K562 (cell line): ENCODE results near the gene GGPS1. TPM values are rescaled to one million over a fixed set of nuclear protein-coding genes. Genes with fewer than 3 reads are reported as not detected.
A peak's percentile ranks its signal among the peaks of the same experiment; 100 is the strongest.

ENCODE experiments used
- CEBPG ChIP-seq, 3 experiments: fragments of 200-800 bp in 1 of 3; sonication (Bioruptor generic) in 1 of 3; sonication (generic) in 1 of 3; formaldehyde crosslinking in 1 of 3; IDR thresholded peaks in 2 of 3; conservative IDR thresholded peaks in 1 of 3; 2 replicates each; pipeline versions ENCODE4 v1.6.1 to v1.8.0; 2016 to 2022; ENCODE audit warnings: missing compliant biosample characterization in 2 of 3, missing genetic modification characterization in 2 of 3, mild to moderate bottlenecking in 1 of 3, missing genetic modification reagents in 1 of 3
- CTCF ChIP-seq, 3 experiments: IDR thresholded peaks in 2 of 3; conservative IDR thresholded peaks in 1 of 3; 2 replicates each; pipeline ENCODE4 v1.5.1; 2011 to 2012; ENCODE audit warnings: low read length in 3 of 3, mild to moderate bottlenecking in 3 of 3, control low read depth in 2 of 3, improper control_type of control experiment in 1 of 3, inconsistent platforms in 1 of 3, low read depth in 1 of 3, mixed read lengths in 1 of 3, moderate library complexity in 1 of 3; ENCODE audit not compliant: insufficient read depth in 2 of 3
- FOXK1 ChIP-seq: sonication (generic); formaldehyde crosslinking; IDR thresholded peaks from 2 replicates; pipeline ENCODE4 v1.8.0; 2022; ENCODE audit warnings: missing genetic modification reagents, mild to moderate bottlenecking, borderline replicate concordance
- HBP1 ChIP-seq: fragments of 450-650 bp; formaldehyde crosslinking; IDR thresholded peaks from 2 replicates; pipeline ENCODE4 v1.4.0; 2022; ENCODE audit warnings: missing genetic modification characterization
- ZBTB11 ChIP-seq, 3 experiments: fragments of 200-800 bp in 1 of 3; fragments of 250-450 bp in 1 of 3; fragments of 450-650 bp in 1 of 3; sonication (Bioruptor Pico) in 1 of 3; sonication (Bioruptor generic) in 1 of 3; formaldehyde crosslinking in 1 of 3; IDR thresholded peaks; 2 replicates each; pipeline versions ENCODE4 v1.6.1 to v1.8.0; 2016 to 2022; ENCODE audit warnings: mild to moderate bottlenecking in 2 of 3, missing genetic modification characterization in 2 of 3, missing compliant biosample characterization in 1 of 3, moderate library complexity in 1 of 3
- ZNF57 ChIP-seq: fragments of 450-650 bp; formaldehyde crosslinking; IDR thresholded peaks from 2 replicates; pipeline ENCODE4 v1.4.0; 2020; ENCODE audit warnings: mild to moderate bottlenecking, moderate library complexity
- polyA plus RNA-seq, 8 experiments: library from polyadenylated mRNA; depleted of rRNA in 4 of 8; stranded (reverse) in 5 of 8; unstranded in 3 of 8; fragments of >200 nt; fragmentation: Nextera tagmentation in 2 of 8; fragmentation: Illumina TruSeq in 1 of 8; extraction: Ambion mirVana in 2 of 8; extraction: Trizol in 1 of 8; gene quantifications; 2 replicates each; pipeline versions ENCODE4 v1.2.1 to v1.2.3, GENCODE V29; 2011 to 2014; ENCODE audit warnings: inconsistent platforms in 1 of 8, missing spikeins in 1 of 8
- total RNA-seq, 7 experiments: library from RNA; depleted of rRNA in 6 of 7; stranded (reverse); fragments of >200 nt in 6 of 7; fragmentation: Illumina TruSeq in 2 of 7; extraction: Trizol in 2 of 7; gene quantifications; 2 replicates each; pipeline versions ENCODE4 v1.2.1 to v1.2.3, GENCODE V29; 2011 to 2021; ENCODE audit warnings: low replicate concordance in 1 of 7
- TF ChIP-seq, protein P1 (sequence below): fragments of 450-650 bp; IDR thresholded peaks from one replicate; pipeline ENCODE4 v1.6.1; 2018; ENCODE audit warnings: mild to moderate bottlenecking, moderate library complexity; ENCODE audit not compliant: partially characterized antibody
- TF ChIP-seq, protein P2 (sequence below): fragments of 250-450 bp; sonication (Bioruptor Pico); IDR thresholded peaks from 2 replicates; pipeline ENCODE4 v1.4.0; 2020; ENCODE audit warnings: mild to moderate bottlenecking, moderate library complexity
- TF ChIP-seq, protein P3 (sequence below): fragments of 200-800 bp; sonication (Bioruptor generic); IDR thresholded peaks from 2 replicates; pipeline ENCODE4 v1.6.1; 2017; ENCODE audit warnings: missing genetic modification characterization, missing compliant biosample characterization

Gene GGPS1
- total and polyA plus RNA-seq, 9 of the 15 experiments (the other 6 are each of a cell fraction or from before 2014, with no cell fraction given) = 18.8 to 104 (median 56.3) TPM

GRCh38 chr1:235328271-235329138, at the start of gene GGPS1 (continued):
- TF ChIP-seq CTCF (IDR thresholded peaks at IDR 0.05 in 2 of 3, conservative IDR thresholded peaks at IDR 0.05 in 1 of 3; ENCODE audit: insufficient read depth in 2 of 3, low read depth in 1 of 3, low read length in 3 of 3) = 0 out of 6 replicates have a peak, but pooled peaks of 2 of the 3 experiments have one; percentile 0 to 44
- TF ChIP-seq HBP1 (CRISPR knock-in tag) = peak; percentile 47; the same call in 1 of the 2 replicates
- TF ChIP-seq CEBPG (CRISPR knock-in tag; IDR thresholded peaks at IDR 0.05) = no peak; the same call in 1 of the 2 replicates
- 0 out of 4 replicates have a peak, but pooled peaks of 1 of the 2 experiments have one; percentile 26 for TF ChIP-seq CEBPG (tag; conservative IDR thresholded peaks at IDR 0.05 in 1 of 2, IDR thresholded peaks at IDR 0.05 in 1 of 2)
- TF ChIP-seq FOXK1 (CRISPR knock-in tag) = no peak
- TF ChIP-seq, protein P1, sequence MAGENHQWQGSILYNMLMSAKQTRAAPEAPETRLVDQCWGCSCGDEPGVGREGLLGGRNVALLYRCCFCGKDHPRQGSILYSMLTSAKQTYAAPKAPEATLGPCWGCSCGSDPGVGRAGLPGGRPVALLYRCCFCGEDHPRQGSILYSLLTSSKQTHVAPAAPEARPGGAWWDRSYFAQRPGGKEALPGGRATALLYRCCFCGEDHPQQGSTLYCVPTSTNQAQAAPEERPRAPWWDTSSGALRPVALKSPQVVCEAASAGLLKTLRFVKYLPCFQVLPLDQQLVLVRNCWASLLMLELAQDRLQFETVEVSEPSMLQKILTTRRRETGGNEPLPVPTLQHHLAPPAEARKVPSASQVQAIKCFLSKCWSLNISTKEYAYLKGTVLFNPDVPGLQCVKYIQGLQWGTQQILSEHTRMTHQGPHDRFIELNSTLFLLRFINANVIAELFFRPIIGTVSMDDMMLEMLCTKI = no peak
- TF ChIP-seq ZNF57 = peak; percentile 39; the same call in 1 of the 2 replicates
- TF ChIP-seq, protein P2, sequence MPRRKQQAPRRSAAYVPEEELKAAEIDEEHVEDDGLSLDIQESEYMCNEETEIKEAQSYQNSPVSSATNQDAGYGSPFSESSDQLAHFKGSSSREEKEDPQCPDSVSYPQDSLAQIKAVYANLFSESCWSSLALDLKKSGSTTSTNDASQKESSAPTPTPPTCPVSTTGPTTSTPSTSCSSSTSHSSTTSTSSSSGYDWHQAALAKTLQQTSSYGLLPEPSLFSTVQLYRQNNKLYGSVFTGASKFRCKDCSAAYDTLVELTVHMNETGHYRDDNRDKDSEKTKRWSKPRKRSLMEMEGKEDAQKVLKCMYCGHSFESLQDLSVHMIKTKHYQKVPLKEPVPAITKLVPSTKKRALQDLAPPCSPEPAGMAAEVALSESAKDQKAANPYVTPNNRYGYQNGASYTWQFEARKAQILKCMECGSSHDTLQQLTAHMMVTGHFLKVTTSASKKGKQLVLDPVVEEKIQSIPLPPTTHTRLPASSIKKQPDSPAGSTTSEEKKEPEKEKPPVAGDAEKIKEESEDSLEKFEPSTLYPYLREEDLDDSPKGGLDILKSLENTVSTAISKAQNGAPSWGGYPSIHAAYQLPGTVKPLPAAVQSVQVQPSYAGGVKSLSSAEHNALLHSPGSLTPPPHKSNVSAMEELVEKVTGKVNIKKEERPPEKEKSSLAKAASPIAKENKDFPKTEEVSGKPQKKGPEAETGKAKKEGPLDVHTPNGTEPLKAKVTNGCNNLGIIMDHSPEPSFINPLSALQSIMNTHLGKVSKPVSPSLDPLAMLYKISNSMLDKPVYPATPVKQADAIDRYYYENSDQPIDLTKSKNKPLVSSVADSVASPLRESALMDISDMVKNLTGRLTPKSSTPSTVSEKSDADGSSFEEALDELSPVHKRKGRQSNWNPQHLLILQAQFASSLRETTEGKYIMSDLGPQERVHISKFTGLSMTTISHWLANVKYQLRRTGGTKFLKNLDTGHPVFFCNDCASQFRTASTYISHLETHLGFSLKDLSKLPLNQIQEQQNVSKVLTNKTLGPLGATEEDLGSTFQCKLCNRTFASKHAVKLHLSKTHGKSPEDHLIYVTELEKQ (CRISPR knock-in tag) = no peak
- peak in 2 of 3 experiments; percentile 79 to 98; a peak in 4 of 6 replicates for TF ChIP-seq ZBTB11 (CRISPR knock-in tag; IDR thresholded peaks at IDR 0.05)
- TF ChIP-seq, protein P3, sequence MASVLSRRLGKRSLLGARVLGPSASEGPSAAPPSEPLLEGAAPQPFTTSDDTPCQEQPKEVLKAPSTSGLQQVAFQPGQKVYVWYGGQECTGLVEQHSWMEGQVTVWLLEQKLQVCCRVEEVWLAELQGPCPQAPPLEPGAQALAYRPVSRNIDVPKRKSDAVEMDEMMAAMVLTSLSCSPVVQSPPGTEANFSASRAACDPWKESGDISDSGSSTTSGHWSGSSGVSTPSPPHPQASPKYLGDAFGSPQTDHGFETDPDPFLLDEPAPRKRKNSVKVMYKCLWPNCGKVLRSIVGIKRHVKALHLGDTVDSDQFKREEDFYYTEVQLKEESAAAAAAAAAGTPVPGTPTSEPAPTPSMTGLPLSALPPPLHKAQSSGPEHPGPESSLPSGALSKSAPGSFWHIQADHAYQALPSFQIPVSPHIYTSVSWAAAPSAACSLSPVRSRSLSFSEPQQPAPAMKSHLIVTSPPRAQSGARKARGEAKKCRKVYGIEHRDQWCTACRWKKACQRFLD (CRISPR knock-in tag) = no peak
